Adrenal gland (tissue), 12 donors: ENCODE measurements around the gene STK39. TPM values are rescaled to one million over a fixed set of nuclear protein-coding genes. Genes with fewer than 3 reads are reported as not detected.

Experiments
- DNase-seq, 7 donors: peaks; one replicate each; pipeline ENCODE4 v3.0.0-alpha.2; 2019 to 2020
- H3K27ac ChIP-seq, 5 donors: fragments of 200-600 bp; sonication (generic) in 4 of 5; 1 replicate in 3 of 5; 2 replicates in 2 of 5; pipeline versions ENCODE4 v1.5.1 to v1.8.0; 2016 to 2020; ENCODE audit warnings: mild to moderate bottlenecking in 1 of 5
- H3K27me3 ChIP-seq: fragments of 200-600 bp; 2 replicates; pipeline ENCODE4 v1.8.0; 2021
- H3K36me3 ChIP-seq, 2 donors: fragments of 200-600 bp; replicated peaks in 1 of 2; 1 replicate in 1 of 2; 2 replicates in 1 of 2; pipeline versions ENCODE4 v1.5.1 to v1.8.0; 2018 to 2022
- H3K4me1 ChIP-seq, 2 donors: fragments of 200-600 bp; replicated peaks in 1 of 2; 1 replicate in 1 of 2; 2 replicates in 1 of 2; pipeline versions ENCODE4 v1.5.1 to v1.8.0; 2018 to 2021
- H3K4me3 ChIP-seq, 4 donors: fragments of 200-600 bp; sonication (generic) in 3 of 4; one replicate each; pipeline ENCODE4 v1.5.1; 2016 to 2018
- H3K9me3 ChIP-seq, 3 donors: fragments of 200-600 bp; sonication (generic) in 1 of 3; replicated peaks in 1 of 3; 1 replicate in 2 of 3; 2 replicates in 1 of 3; pipeline versions ENCODE4 v1.5.1 to v1.8.0; 2016 to 2021
- POLR2A ChIP-seq, 2 donors: fragments of 450-650 bp; IDR thresholded peaks; one replicate each; pipeline ENCODE4 v1.6.1; 2017; ENCODE audit warnings: antibody characterized with exemption in 2 of 2, mild to moderate bottlenecking in 2 of 2, moderate library complexity in 1 of 2
- WGBS, 4 donors: extraction: QIAGEN DNeasy Blood & Tissue Kit in 2 of 4; methylation state at CpG; one replicate each; pipeline versions ENCODE4 v1.1.5 to v1.1.7; 2013 to 2017; 5-methylcytosine and 5-hydroxymethylcytosine counted together
- intact Hi-C, 2 donors: fragments of 100-400 bp; cut with DNase I; formaldehyde crosslinking; loops; one replicate each; pipeline versions ENCODE4 v1.14.1 to v1.15.0; 2022 to 2023
- polyA plus RNA-seq, 3 donors: library from polyadenylated mRNA; stranded (reverse); fragments of 200-250 nt in 2 of 3; fragments of 350-450 nt in 1 of 3; fragmentation: Illumina TruSeq in 1 of 3; extraction: RNeasy Lipid Tissue Mini Kit (QIAGEN cat#74804) in 1 of 3; gene quantifications; one replicate each; pipeline ENCODE4 v1.2.3, GENCODE V29; 2013 to 2014
- total RNA-seq, 9 donors: library from RNA; depleted of rRNA in 4 of 9; stranded (reverse); fragments of >200 nt in 4 of 9; fragments of 120-200 nt in 1 of 9; fragmentation: NEBNext Ultra II Directional in 1 of 9; extraction: Animal tissue kit (Norgen Biotek cat#: 25700) in 1 of 9; gene quantifications; one replicate each; pipeline versions ENCODE4 v1.1.0 to v1.2.4, GENCODE V29; 2013 to 2023
- TF ChIP-seq, protein P1 (sequence below), 6 experiments: fragments of 450-650 bp in 4 of 6; fragments of 200-600 bp in 2 of 6; sonication (generic) in 1 of 6; IDR thresholded peaks; 1 replicate in 5 of 6; 2 replicates in 1 of 6; pipeline versions ENCODE4 v1.5.1 to v1.8.0; 2016 to 2021; ENCODE audit warnings: antibody characterized with exemption in 6 of 6, mild to moderate bottlenecking in 2 of 6, moderate library complexity in 1 of 6
- donor health status: healthy with polysubstance abuse.
- donor health status: Bipolar disorder and iron deficiency.
- donor health status: DM: yes; HTN: yes; CAD: no.
- donor health status: DM: no; HTN: no; CAD: no.
- donor health status: DM: no; HTN: no; CAD: no.
- donor health status: DM: yes; HTN: yes; CAD: no.

Gene STK39
- total and polyA plus RNA-seq, 12 donors = 2.4 to 11.1 (median 5.8) TPM

DNA sequence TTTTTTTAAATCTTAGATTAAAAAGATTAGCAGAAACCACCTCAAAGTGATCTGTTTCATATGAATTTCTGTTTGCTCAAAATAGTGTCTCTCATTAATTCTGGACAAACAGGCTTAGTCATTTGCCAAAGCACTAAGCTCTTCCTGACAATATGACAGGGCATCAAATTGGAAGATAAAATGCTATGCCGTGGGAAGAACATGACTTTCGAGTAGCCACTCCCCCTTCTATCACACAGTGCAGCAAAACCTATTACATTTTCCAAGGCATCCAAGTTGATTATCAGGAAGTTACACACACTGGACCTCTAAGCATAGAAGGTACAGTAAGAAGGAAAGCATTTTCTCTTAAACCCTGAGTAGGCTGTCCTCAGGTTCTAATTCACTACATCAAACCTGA is 89.5 kb downstream of the STK39 start:
- H3K36me3 ChIP-seq = no peaks in the 10 kb centered on the region
- 68 to 81% (median 76%) methylated on average over 2 of the region's 2 CpGs for WGBS, 4 donors
- TF ChIP-seq, protein P1, sequence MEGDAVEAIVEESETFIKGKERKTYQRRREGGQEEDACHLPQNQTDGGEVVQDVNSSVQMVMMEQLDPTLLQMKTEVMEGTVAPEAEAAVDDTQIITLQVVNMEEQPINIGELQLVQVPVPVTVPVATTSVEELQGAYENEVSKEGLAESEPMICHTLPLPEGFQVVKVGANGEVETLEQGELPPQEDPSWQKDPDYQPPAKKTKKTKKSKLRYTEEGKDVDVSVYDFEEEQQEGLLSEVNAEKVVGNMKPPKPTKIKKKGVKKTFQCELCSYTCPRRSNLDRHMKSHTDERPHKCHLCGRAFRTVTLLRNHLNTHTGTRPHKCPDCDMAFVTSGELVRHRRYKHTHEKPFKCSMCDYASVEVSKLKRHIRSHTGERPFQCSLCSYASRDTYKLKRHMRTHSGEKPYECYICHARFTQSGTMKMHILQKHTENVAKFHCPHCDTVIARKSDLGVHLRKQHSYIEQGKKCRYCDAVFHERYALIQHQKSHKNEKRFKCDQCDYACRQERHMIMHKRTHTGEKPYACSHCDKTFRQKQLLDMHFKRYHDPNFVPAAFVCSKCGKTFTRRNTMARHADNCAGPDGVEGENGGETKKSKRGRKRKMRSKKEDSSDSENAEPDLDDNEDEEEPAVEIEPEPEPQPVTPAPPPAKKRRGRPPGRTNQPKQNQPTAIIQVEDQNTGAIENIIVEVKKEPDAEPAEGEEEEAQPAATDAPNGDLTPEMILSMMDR (IDR thresholded peaks at IDR 0.05) = no peak
- no peak for TF ChIP-seq POLR2A (IDR thresholded peaks at IDR 0.05)
- no peaks in the 10 kb centered on the region for H3K9me3 ChIP-seq
- H3K27me3 ChIP-seq = no peaks in the 10 kb centered on the region
- peaks cover 0 to 7% of the 10 kb centered on the region in 2 donors for H3K4me1 ChIP-seq
- H3K27ac ChIP-seq = no peak overlapping the region
- no peak overlapping the region for H3K4me3 ChIP-seq
- intact Hi-C loops = no loop called here
- no peak for DNase-seq

DNA sequence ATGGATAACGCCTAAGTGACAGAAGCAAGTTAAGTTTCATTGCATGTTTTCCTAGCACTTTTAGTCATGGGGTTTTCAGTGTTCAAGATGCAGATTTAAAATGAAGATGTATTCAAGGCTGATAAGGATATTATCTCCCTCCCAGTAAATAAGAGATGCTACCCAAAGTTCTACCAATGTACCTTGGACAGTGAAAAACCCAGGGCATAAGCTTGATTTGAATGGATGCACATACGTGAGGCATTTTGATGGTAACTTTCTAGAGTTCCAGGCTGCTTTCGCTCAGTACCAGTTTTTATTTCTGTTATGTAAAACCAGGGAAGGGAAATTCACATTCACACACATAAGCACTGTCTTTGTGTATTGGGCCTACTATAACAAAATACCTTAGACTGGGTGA is 90.3 kb downstream of the STK39 start:
- 92 to 97% (median 95%) methylated on average over 3 of the region's 3 CpGs for WGBS, 4 donors
- TF ChIP-seq, protein P1 (IDR thresholded peaks at IDR 0.05) = no peak
- TF ChIP-seq POLR2A (IDR thresholded peaks at IDR 0.05) = no peak
- intact Hi-C loops = no loop called here
- peaks cover 0 to 7% of the 10 kb centered on the region in 2 donors for H3K4me1 ChIP-seq
- H3K27me3 ChIP-seq = no peaks in the 10 kb centered on the region
- no peaks in the 10 kb centered on the region for H3K9me3 ChIP-seq
- H3K36me3 ChIP-seq = no peaks in the 10 kb centered on the region
- H3K4me3 ChIP-seq = no peak overlapping the region
- H3K27ac ChIP-seq = no peak overlapping the region
- no peak for DNase-seq

DNA sequence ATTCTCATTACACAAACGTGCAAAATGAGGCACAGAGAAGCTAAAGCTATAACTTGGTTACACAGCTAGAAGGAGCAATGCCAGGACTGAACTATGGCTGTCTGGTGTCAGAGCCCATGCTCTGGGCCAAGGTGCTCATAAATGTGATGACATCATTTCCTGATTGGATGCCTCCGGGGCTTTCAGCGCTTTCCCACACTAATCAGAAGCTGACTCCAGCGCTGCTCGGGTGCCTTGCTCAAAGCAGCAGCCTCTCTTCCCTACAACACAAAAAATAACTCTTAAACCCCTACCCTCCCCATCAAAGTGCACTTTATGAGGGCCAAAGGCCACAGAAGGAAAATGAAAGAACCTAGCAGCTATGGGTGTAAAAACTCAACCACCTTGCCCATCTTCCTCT is 90.7 kb downstream of the STK39 start:
- Histone ChIP-seq H3K4me1 (peaks cover 0 to 7% of the 10 kb centered on the region in 2 donors), H3K4me3 (no peak overlapping the region), H3K36me3 (no peaks in the 10 kb centered on the region), H3K27ac (no peak overlapping the region), H3K9me3 (no peaks in the 10 kb centered on the region), H3K27me3 (no peaks in the 10 kb centered on the region)
- WGBS, 4 donors = 69 to 79% (median 73%) methylated on average over 5 of the region's 5 CpGs
- intact Hi-C loops = no loop called here
- TF ChIP-seq POLR2A (IDR thresholded peaks at IDR 0.05) = no peak
- TF ChIP-seq, protein P1 (IDR thresholded peaks at IDR 0.05) = no peak
- DNase-seq = peak in 1 of 7 donors; percentile 86

DNA sequence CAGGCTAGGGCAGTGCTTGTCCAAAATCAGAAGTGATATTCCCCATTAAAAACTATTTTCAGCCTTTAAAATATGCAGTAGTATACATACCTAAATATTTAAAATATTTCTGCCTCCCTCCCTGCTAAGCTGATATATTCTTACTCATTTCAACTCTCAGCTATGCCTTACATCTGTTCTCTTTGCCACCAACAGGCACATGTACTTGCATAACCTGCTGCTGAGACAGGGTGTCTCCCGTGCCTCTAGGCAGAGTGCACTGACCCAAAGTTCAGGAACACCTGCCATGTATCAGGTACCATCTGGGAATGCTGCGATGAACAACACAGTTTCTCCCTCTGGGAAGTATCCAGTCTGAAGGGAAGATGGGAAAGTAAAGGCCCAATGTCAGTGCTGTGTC is 91.7 kb downstream of the STK39 start:
- intact Hi-C loops = no loop called here

More for the DNA sequence above, 91.7 kb downstream of the STK39 start:
- Histone ChIP-seq H3K27ac (no peak overlapping the region), H3K4me1 (peaks cover 0 to 7% of the 10 kb centered on the region in 2 donors), H3K9me3 (no peaks in the 10 kb centered on the region), H3K27me3 (no peaks in the 10 kb centered on the region), H3K4me3 (no peak overlapping the region), H3K36me3 (no peaks in the 10 kb centered on the region)
- WGBS, 4 donors = 84 to 96% (median 94%) methylated on average over 2 of the region's 2 CpGs
- TF ChIP-seq, protein P1 (IDR thresholded peaks at IDR 0.05) = no peak
- TF ChIP-seq POLR2A (IDR thresholded peaks at IDR 0.05) = no peak
- DNase-seq = no peak
